A673 (cell line): Measurements from ENCODE around the gene GALNT11. TPM values are rescaled to one million over a fixed set of nuclear protein-coding genes. Genes with fewer than 3 reads are reported as not detected.
"Not testable (repeated sequence)": the region's sequence is repeated elsewhere in the genome, so short reads cannot be mapped to it uniquely, and the experiment has no call there.

Experiments used
- BruUV-seq: library from RNA; stranded (reverse); fragments of 400-500 nt; replicated peaks from 2 replicates; lab custom pipeline; 2021; lab: Mats Ljungman, UMichigan
- CTCF ChIA-PET: fragments of 300-600 bp; sonication (Branson Sonifier 250); formaldehyde crosslinking; loops from one replicate; lab custom pipeline; 2022; ENCODE audit warnings: antibody characterized with exemption; lab: Charles Lee
- POLR2A ChIA-PET: fragments of 300-600 bp; sonication (Branson Sonifier 250); formaldehyde crosslinking; loops from one replicate; lab custom pipeline; 2022; ENCODE audit warnings: antibody characterized with exemption; ENCODE audit not compliant: low non-redundant PET; lab: Charles Lee
- DNase-seq: peaks from one replicate; pipeline ENCODE4 v3.0.0-alpha.2; 2015; ENCODE audit warnings: low spot score
- H3K27ac ChIP-seq: fragments of 200-600 bp; sonication (generic); 2 replicates; pipeline ENCODE4 v1.5.1; 2016; ENCODE audit warnings: mixed run types, low read depth, mild to moderate bottlenecking, mixed read lengths, antibody characterized with exemption, low read length; ENCODE audit not compliant: poor library complexity, severe bottlenecking
- H3K27me3 ChIP-seq: fragments of 200-600 bp; sonication (generic); replicated peaks from 2 replicates; pipeline ENCODE4 v1.6.1; 2017; ENCODE audit warnings: mixed run types, low read depth, mild to moderate bottlenecking, mixed read lengths, antibody characterized with exemption, low read length; ENCODE audit not compliant: insufficient read depth, poor library complexity
- H3K36me3 ChIP-seq: fragments of 200-600 bp; sonication (generic); 2 replicates; pipeline ENCODE4 v1.6.1; 2016; ENCODE audit warnings: mixed run types, mild to moderate bottlenecking, mixed read lengths, antibody characterized with exemption, low read length; ENCODE audit not compliant: insufficient read depth, poor library complexity, severe bottlenecking
- H3K4me1 ChIP-seq: fragments of 200-600 bp; sonication (generic); 2 replicates; pipeline ENCODE4 v1.6.1; 2017; ENCODE audit warnings: mixed run types, mild to moderate bottlenecking, mixed read lengths, antibody characterized with exemption, low read length; ENCODE audit not compliant: insufficient read depth, poor library complexity, severe bottlenecking
- H3K4me3 ChIP-seq: fragments of 200-600 bp; sonication (generic); 2 replicates; pipeline ENCODE4 v1.5.1; 2016; ENCODE audit warnings: low read depth, mixed run types, mild to moderate bottlenecking, mixed read lengths, low read length; ENCODE audit not compliant: poor library complexity, severe bottlenecking
- H3K9me3 ChIP-seq: fragments of 200-600 bp; sonication (generic); 2 replicates; pipeline ENCODE4 v1.6.1; 2016; ENCODE audit warnings: mixed run types, low read depth, mild to moderate bottlenecking, mixed read lengths, antibody characterized with exemption, low read length; ENCODE audit not compliant: poor library complexity, severe bottlenecking
- CTCF ChIP-seq: fragments of 300-800, 200-600 bp; sonication (generic); conservative IDR thresholded peaks from 2 replicates; pipeline ENCODE4 v1.5.1; 2017; ENCODE audit warnings: low read depth, mild to moderate bottlenecking, antibody characterized with exemption, low read length, moderate library complexity, mixed read lengths
- EZH2 ChIP-seq: fragments of 200-600 bp; sonication (generic); IDR thresholded peaks from 2 replicates; pipeline ENCODE4 v1.6.1; 2017; ENCODE audit warnings: borderline replicate concordance, low read depth, mild to moderate bottlenecking, mixed read lengths, antibody characterized with exemption, low read length; ENCODE audit not compliant: poor library complexity, severe bottlenecking
- intact Hi-C: fragments of 100-400 bp; cut with micrococcal nuclease; formaldehyde crosslinking; loops from one replicate; pipeline ENCODE4 v1.10.0; 2022; ENCODE audit not compliant: unreplicated experiment
- total RNA-seq: library from RNA; stranded (reverse); gene quantifications from 2 replicates; pipeline ENCODE4 v1.2.3, GENCODE V29; 2021

The GALNT11 gene
- total RNA-seq, 1 experiment from 2014 or later = 35.5 TPM

GRCh38 chr7:152015600-152015999 lies 9.9 kb upstream of the GALNT11 start:
- CTCF ChIA-PET = no interaction called here
- Histone ChIP-seq H3K9me3 (no peaks in the 10 kb centered on the region), H3K27me3 (no peaks in the 10 kb centered on the region), H3K4me3 (no peak overlapping the region), H3K36me3 (no peaks in the 10 kb centered on the region), H3K4me1 (no peaks in the 10 kb centered on the region), H3K27ac (no peak overlapping the region)
- TF ChIP-seq CTCF = no peak
- no peak for TF ChIP-seq EZH2
- POLR2A ChIA-PET = no interaction called here
- intact Hi-C loops = no loop called here
- DNase-seq = no peak
- BruUV-seq = no TSS peak

GRCh38 chr7:152016947-152017346 lies 8.5 kb upstream of the GALNT11 start:
- intact Hi-C loops = no loop called here
- H3K36me3 ChIP-seq = no peaks in the 10 kb centered on the region
- ChIA-PET POLR2A (no interaction called here), CTCF (interaction anchor here (0.7 kb wide), 1 partner anchor 371 kb away, joined by 5 read pairs; no protein-coding TSS in a partner anchor)
- H3K4me3 ChIP-seq = no peak overlapping the region
- H3K27ac ChIP-seq = no peak overlapping the region
- no peaks in the 10 kb centered on the region for H3K27me3 ChIP-seq
- no peaks in the 10 kb centered on the region for H3K4me1 ChIP-seq
- no peaks in the 10 kb centered on the region for H3K9me3 ChIP-seq
- DNase-seq = no peak
- BruUV-seq = no TSS peak
- TF ChIP-seq EZH2 (no peak), CTCF (no peak)

- CTCF ChIA-PET, H3K4me3 ChIP-seq, POLR2A ChIA-PET, BruUV-seq, H3K9me3 ChIP-seq, intact Hi-C loops, H3K27ac ChIP-seq, H3K4me1 ChIP-seq, H3K27me3 ChIP-seq, DNase-seq, H3K36me3 ChIP-seq: not testable (repeated sequence)
Observed at GRCh38 chr7:152017683-152018082, 7.8 kb upstream of the GALNT11 start.

GRCh38 chr7:152021740-152022139 lies 3.7 kb upstream of the GALNT11 start:
- H3K4me3 ChIP-seq, BruUV-seq, H3K36me3 ChIP-seq, DNase-seq, H3K27me3 ChIP-seq, H3K4me1 ChIP-seq, H3K27ac ChIP-seq, intact Hi-C loops, CTCF ChIA-PET, H3K9me3 ChIP-seq, POLR2A ChIA-PET: not testable (repeated sequence)
